ENCODE results near the gene FOXG1. TPM values are rescaled to one million over a fixed set of nuclear protein-coding genes. Genes with fewer than 3 reads are reported as not detected.

Gene FOXG1
- total RNA-seq, 4 donors from 2014 or later = 0.16 to 1.8 (median 0.89) TPM; not detected in 1

- peaks cover 0 to 16% (median 0%) of the 10 kb centered on the region in 3 donors for H3K4me1 ChIP-seq
- peaks cover 100% of the 10 kb centered on the region for H3K27me3 ChIP-seq
- H3K9me3 ChIP-seq = no peaks in the 10 kb centered on the region
- WGBS, 2 donors (ENCODE audit: low coverage in 1 of 2) = 17 to 36% methylated on average over 15 to 24 of the region's 29 CpGs
- no peak overlapping the region for H3K27ac ChIP-seq
- no peaks in the 10 kb centered on the region for H3K36me3 ChIP-seq
- no peak for TF ChIP-seq POLR2AphosphoS5 (IDR thresholded peaks at IDR 0.05)
- TF ChIP-seq POLR2A (IDR thresholded peaks at IDR 0.05) = no peak
- TF ChIP-seq, protein P1, sequence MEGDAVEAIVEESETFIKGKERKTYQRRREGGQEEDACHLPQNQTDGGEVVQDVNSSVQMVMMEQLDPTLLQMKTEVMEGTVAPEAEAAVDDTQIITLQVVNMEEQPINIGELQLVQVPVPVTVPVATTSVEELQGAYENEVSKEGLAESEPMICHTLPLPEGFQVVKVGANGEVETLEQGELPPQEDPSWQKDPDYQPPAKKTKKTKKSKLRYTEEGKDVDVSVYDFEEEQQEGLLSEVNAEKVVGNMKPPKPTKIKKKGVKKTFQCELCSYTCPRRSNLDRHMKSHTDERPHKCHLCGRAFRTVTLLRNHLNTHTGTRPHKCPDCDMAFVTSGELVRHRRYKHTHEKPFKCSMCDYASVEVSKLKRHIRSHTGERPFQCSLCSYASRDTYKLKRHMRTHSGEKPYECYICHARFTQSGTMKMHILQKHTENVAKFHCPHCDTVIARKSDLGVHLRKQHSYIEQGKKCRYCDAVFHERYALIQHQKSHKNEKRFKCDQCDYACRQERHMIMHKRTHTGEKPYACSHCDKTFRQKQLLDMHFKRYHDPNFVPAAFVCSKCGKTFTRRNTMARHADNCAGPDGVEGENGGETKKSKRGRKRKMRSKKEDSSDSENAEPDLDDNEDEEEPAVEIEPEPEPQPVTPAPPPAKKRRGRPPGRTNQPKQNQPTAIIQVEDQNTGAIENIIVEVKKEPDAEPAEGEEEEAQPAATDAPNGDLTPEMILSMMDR (IDR thresholded peaks at IDR 0.05) = no peak
- TF ChIP-seq EP300 (IDR thresholded peaks at IDR 0.05) = no peak
- no peak for ATAC-seq
- H3K4me3 ChIP-seq = no peak overlapping the region
Measured at GRCh38 chr14:28774764-28775735, 8.5 kb downstream of the FOXG1 start.

DNA sequence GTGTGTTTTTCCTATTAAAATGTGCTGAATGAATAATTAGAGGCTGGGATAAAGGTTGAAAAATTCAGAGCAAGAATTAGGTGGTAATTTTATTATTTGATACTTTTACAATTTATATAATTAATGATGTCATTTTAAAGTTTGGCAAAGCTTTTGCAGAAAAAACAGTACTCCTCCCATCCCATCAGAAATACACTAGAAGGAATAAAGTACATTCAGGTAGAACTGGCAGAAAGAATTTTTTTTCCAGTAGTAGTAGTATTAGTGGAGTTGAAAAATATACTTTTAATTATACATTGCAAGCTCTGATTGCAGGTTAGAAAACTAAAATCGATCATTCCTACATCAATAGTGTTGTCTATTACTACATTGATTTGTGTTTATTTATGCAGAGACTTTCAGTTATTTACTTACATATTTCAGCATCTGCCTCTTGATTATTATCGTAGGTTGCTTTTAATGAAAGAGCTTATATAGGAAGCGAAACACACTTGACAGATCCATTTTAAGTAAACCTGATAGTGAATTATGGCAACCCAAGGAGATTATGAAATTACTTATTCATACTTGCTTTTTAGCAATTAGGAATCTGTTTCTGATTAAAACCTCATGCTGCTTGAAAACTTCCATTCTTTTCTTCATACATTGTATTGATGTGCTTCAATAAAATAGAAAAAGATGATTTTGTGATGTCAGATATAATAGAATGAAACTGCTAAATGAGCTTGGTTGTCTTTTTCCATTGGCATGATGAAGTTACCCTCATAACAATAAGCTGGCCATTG, 10.1 kb downstream of the FOXG1 start:
- 28 to 48% methylated on average over 3 of the region's 3 CpGs for WGBS, 2 donors (ENCODE audit: low coverage in 1 of 2)
- no peak overlapping the region for H3K27ac ChIP-seq
- peaks cover 0 to 16% (median 0%) of the 10 kb centered on the region in 3 donors for H3K4me1 ChIP-seq
- H3K9me3 ChIP-seq = no peaks in the 10 kb centered on the region
- TF ChIP-seq EP300 (IDR thresholded peaks at IDR 0.05) (no peak), POLR2AphosphoS5 (IDR thresholded peaks at IDR 0.05) (no peak), POLR2A (IDR thresholded peaks at IDR 0.05) (no peak)
- TF ChIP-seq, protein P1 (IDR thresholded peaks at IDR 0.05) = no peak
- H3K4me3 ChIP-seq = no peak overlapping the region
- no peaks in the 10 kb centered on the region for H3K36me3 ChIP-seq
- H3K27me3 ChIP-seq = peaks cover 100% of the 10 kb centered on the region
- no peak for ATAC-seq

GRCh38 chr14:28777471-28778137, 11.0 kb downstream of the FOXG1 start:
- no peak for TF ChIP-seq POLR2AphosphoS5 (IDR thresholded peaks at IDR 0.05)
- TF ChIP-seq, protein P1 (IDR thresholded peaks at IDR 0.05) = no peak
- no peak for ATAC-seq

GRCh38 chr14:28778138-28779117, 11.8 kb downstream of the FOXG1 start:
- no peak overlapping the region for H3K4me3 ChIP-seq
- peaks cover 0 to 14% (median 0%) of the 10 kb centered on the region in 3 donors for H3K4me1 ChIP-seq
- 10 to 23% methylated on average over 9 to 28 of the region's 28 CpGs for WGBS, 2 donors (ENCODE audit: low coverage in 1 of 2)
- H3K9me3 ChIP-seq = no peaks in the 10 kb centered on the region
- H3K27ac ChIP-seq = no peak overlapping the region
- no peak for ATAC-seq
- no peaks in the 10 kb centered on the region for H3K36me3 ChIP-seq
- TF ChIP-seq EP300 (IDR thresholded peaks at IDR 0.05) (no peak), POLR2AphosphoS5 (IDR thresholded peaks at IDR 0.05) (no peak), POLR2A (IDR thresholded peaks at IDR 0.05) (no peak)
- TF ChIP-seq, protein P1 (IDR thresholded peaks at IDR 0.05) = no peak
- H3K27me3 ChIP-seq = peaks cover 100% of the 10 kb centered on the region

More at GRCh38 chr14:28777471-28778137, 11.0 kb downstream of the FOXG1 start:
- peaks cover 0 to 16% (median 0%) of the 10 kb centered on the region in 3 donors for H3K4me1 ChIP-seq
- H3K27ac ChIP-seq = no peak overlapping the region
- peaks cover 100% of the 10 kb centered on the region for H3K27me3 ChIP-seq
- no peaks in the 10 kb centered on the region for H3K36me3 ChIP-seq
- H3K4me3 ChIP-seq = no peak overlapping the region
- no peaks in the 10 kb centered on the region for H3K9me3 ChIP-seq
- WGBS, 2 donors (ENCODE audit: low coverage in 1 of 2) = 18 to 24% methylated on average over 9 to 16 of the region's 17 CpGs

All from gastroesophageal sphincter (tissue), 4 donors.